ENCODE data around the gene PTGR1.

DNA sequence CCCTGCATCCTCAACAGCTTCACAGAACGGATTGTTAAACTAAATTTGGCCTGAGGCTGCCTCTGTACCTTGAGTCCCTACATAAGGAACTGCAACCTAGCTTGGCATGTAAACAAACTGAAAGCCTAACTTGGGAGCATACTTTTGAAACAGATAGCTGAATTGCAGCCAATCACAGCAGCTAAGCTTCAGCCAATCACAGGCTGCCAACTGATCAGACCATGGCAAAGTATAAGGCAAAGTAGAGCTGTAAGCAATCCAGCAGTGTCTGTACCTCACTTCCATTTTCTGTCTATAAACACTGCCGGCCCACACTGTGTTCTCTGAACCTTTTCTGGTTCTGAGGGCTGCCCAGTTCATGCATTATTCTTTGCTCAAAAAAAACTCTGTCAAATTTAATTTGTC, 83.4 kb downstream of the PTGR1 start:
- TF ChIP-seq EZH2 (IDR thresholded peaks at IDR 0.05) (no peak), POLR2AphosphoS5 (IDR thresholded peaks at IDR 0.05; ENCODE audit: borderline replicate concordance, low read depth, low read length) (no peak), FOXP2 (optimal IDR thresholded peaks at IDR 0.05; ENCODE audit: control extremely low read depth, extremely low read length, insufficient read depth) (no peak)

All from SK-N-MC (cell line).